Stimulated activated CD4-positive, alpha-beta T cell treated with anti-CD3 and anti-CD28 coated beads, Interleukin-4, amount 100 ng/mL, for 4 hours (primary cell): ENCODE measurements around the gene ODAD3.
"Not testable (repeated sequence)": the region's sequence is repeated elsewhere in the genome, so short reads cannot be mapped to it uniquely, and the experiment has no call there.

Experiments used
- DNase-seq, 2 experiments: peaks; one replicate each; pipeline ENCODE4 v3.0.0-alpha.2; 2020

ODAD3 gene

DNA sequence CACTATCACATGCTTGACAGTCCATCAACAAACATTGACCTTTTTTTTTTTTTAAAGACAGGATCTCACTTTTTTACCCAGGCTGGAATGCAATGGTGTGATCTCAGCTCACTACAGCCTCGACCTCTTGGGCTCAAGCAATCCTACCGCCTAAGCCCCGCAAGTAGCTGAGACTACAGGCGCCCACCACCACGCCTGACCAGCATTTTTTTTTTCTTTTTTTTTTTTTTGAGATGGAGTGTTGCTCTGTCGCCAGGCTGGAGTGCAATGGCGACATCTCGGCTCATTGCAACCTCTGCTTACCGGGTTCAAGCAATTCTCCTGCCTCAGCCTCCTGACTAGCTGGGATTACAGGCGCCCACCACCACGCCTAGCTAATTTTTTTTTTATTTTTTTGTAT is 24.0 kb upstream of the ODAD3 start:
- not testable (repeated sequence) for DNase-seq

GRCh38 chr19:11458236-11458900 is 23.4 kb upstream of the ODAD3 start:
- DNase-seq, result no peak

DNA sequence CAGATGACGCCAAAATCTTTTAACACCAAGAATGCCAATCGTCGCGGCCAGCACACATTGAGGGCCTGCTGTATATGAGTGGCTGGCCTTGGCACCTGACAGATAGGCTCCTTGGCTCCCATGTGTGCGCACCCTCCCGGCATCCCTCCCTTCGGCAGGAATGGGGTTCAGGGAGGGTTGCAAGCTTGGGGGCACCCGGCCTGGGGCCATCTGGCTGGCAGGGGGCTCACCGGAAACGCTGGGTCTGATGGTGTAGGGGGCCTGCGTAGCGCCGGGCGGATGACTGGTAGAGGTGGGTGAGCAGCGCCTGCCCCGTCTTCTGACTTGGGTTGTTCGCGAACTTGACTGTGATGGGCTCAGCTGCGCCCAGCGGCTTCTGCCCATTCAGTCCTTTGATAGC is 22.9 kb upstream of the ODAD3 start:
- no peak for DNase-seq

- DNase-seq, result no peak
Observed at GRCh38 chr19:11457115-11457514, 22.2 kb upstream of the ODAD3 start.

DNA sequence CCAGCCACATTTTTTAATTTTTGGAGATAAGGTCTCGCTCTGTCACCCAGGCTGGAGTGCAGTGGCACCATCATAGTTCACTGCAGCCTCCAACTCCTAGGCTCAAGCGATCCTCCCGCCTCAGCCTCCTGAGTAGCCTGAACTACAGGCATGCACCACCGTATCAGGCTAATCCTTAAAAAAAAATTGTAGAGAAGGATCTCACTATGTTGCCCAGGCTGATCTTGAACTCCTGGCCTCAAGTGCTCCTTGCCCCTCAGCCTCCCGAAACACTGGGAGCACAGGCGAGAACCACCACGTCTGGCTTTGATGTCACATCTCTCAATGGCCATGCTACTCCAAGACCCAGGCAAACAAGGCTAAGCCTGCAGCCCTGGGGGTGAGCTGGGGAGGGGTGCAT is 21.7 kb upstream of the ODAD3 start:
- DNase-seq, result no peak

- DNase-seq, result not testable (repeated sequence)
Observed at GRCh38 chr19:11455233-11455554, 20.3 kb upstream of the ODAD3 start.

DNA sequence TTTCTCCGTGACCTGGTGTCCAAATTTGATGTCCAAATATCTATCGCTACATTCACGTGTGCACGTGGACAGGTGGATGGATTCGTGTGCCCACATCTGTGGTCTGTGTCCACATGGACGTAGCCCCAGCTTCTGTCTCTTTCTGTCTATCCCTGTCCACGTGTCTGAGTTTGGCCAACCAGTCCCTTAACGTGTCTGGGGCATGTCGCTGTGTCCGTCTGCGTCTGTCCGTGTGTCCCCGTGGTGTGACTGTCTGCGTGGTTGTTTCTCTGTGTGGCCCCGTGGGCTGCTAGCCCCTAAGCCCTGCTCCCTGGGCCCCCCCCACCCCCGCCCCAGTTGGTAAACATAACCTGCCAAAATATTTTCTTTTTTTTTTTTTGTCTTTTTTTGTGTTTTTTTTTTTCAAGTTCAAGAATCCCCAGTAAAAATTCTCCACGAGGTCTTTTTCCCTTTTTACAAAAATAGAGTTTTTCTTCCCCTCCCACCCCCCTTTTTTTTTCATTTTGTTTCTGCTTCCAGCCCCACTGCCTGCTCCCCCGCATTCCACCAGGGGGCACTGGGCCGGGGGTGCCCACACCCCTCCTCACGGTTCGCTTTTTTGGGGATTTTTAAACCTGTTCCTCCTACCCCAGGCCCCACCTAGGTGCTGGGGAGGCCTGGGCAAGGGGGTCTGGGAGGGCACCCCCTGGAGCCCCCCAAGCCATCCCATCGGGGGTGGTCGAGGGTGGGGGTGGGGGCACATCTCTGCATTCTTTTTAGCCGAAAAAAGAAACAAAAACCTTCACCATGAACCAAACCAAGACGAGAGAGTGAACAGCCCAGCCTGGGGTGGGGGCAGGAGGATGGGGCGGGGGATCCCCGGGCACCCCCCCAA is 18.8 kb upstream of the ODAD3 start:
- DNase-seq, result no peak

- DNase-seq, result no peak
Observed at GRCh38 chr19:11452620-11453310, 17.8 kb upstream of the ODAD3 start.

- DNase-seq, result no peak
Observed at GRCh38 chr19:11451871-11452619, 17.1 kb upstream of the ODAD3 start.

GRCh38 chr19:11451327-11451870 is 16.5 kb upstream of the ODAD3 start:
- no peak for DNase-seq

- no peak for DNase-seq
Observed at GRCh38 chr19:11450570-11451326, 15.8 kb upstream of the ODAD3 start.

DNA sequence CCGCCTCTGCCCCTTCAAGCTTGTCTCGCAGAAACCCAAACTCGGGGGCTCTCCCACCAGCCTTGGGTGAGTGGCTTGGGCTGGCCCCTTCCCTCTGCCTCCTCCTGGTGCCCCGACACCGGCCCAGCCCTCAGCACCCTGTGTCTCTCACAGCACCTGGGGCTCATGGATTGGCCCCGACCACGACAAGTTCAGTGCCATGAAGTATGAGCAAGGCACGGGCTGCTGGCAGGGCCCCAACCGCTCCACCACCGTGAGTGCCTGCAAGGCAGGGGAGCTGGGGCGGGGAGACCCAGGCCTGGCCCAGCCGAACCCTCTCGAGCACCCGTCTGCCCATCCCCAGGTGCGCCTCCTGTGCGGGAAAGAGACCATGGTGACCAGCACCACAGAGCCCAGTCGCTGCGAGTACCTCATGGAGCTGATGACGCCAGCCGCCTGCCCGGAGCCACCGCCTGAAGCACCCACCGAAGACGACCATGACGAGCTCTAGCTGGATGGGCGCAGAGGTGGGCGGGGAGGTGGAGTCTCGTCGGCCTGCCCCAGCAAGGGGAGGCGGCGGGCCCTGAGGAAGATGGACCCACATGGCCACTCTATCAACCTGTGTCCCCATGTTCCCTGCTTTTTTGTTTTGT is 14.1 kb upstream of the ODAD3 start:
- no peak for DNase-seq

DNA sequence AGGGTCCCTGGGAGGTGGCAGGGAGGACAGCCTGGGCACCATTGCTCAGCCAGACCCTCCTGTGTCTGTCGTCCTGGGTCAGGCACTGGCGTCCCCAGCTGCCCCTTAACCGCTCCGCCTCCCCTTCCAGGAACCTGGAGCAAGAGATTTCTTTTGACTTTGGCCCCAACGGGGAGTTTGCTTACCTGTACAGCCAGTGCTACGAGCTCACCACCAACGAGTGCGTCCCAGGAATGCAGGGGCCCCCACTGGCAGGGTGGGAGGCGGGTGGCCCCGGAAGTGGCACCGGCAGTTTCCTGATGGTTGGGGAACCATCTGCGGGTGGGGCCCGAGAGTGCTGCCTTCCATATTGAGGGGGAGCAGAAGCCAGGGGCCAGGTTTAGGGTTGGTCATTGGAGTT is 13.5 kb upstream of the ODAD3 start:
- DNase-seq, result no peak

- DNase-seq, result no peak
Observed at GRCh38 chr19:11447347-11448262, 12.7 kb upstream of the ODAD3 start.

DNA sequence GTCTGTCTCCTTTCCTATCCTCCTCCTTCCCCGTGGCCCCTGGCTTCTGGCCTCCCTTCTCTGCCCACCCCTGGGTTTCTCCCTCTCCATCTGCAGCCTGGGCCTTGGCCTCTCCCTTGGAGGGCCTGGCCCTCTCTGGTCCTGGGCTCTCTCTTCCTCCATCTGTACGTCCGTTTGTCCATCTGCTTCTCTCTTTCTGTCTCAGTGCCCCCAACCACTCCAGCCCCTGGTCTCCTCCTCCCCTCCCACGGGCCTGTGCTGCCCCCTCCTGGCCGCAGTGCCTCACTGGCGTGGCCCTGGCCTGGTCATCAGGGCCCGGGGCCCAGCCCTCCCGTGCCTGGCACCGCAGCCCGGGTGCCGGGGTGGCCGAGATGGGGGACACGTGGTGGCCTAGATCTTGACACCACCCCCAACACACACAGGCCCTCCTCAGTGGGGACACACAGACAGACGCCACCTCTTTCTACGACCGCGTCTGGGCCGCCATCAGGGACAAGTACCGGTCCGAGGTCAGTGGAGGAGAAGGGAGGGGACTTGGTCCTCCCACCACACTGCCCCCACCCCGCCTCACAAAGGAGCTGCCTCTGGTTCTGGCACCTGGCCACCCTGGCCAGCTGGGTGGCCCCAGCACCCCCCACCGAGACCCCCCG is 11.9 kb upstream of the ODAD3 start:
- peak; percentile 24 to 43 for DNase-seq

DNA sequence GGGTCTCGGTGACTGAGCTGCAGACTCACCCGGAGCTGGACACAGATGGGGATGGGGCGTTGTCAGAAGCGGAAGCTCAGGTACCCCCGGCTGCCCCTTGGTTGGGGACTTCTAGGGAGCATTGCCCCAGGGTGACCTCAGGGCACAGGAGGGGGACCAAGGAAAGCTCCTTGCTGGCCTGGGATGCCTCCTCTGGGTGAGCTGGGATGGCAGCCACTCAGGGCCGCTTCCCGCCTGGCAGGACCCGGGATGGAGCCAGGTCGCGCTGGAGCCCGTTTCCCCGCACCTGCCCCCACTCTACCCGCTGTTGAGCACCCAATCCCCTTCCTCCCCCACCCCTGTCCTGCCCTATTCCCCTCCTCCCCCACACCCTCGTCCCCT is 11.3 kb upstream of the ODAD3 start:
- no peak for DNase-seq

GRCh38 chr19:11445141-11445540 is 10.2 kb upstream of the ODAD3 start:
- no peak for DNase-seq

GRCh38 chr19:11444059-11444458 is 9.1 kb upstream of the ODAD3 start:
- DNase-seq, result no peak

- DNase-seq, result no peak
Observed at GRCh38 chr19:11437955-11438354, 3.0 kb upstream of the ODAD3 start.

DNA sequence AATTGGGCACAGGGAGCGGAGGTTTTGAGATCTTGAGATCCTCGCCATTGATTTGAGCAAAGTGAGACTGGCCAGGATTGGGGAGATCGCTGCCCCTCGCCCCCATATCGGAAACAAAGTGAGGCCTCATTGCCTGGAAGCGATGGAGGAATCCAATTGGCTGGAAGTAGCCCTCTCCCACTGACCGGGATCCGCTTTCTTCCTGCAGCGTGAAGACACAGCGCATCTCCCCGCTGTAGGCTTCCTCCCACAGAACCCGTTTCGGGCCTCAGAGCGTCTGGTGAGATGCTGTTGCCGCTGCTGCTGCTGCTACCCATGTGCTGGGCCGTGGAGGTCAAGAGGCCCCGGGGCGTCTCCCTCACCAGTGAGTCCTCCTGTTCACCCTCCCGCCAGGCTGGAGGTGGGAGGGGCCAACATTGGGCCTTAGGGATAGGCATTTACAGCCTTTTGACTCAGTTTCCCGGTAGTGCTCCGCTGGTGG is 952 bp upstream of the ODAD3 start:
- DNase-seq, result no peak
